GM13977 (cell line): ENCODE data around the gene CHRND.
A peak's percentile ranks its signal among the peaks of the same experiment; 100 is the strongest.

Experiments used
- DNase-seq: peaks from one replicate; pipeline ENCODE4 v3.0.0; 2012; ENCODE audit warnings: low spot score
- in situ Hi-C: fragments of 300-500 bp; cut with MboI; formaldehyde crosslinking; loops from one replicate; pipeline ENCODE4 v1.12.0; 2022; ENCODE audit warnings: low sequenced_read_pairs, low pct_unique_long_range_greater_than_20kb, mixed read lengths, inconsistent platforms; ENCODE audit not compliant: unreplicated experiment
- TF ChIP-seq, protein P1 (sequence below): IDR thresholded peaks from 2 replicates; pipeline ENCODE4 v1.5.1; 2012; ENCODE audit warnings: mild to moderate bottlenecking, control low read depth; ENCODE audit not compliant: insufficient read depth; ENCODE audit errors: extremely low read depth, missing control alignments

Gene CHRND

DNA sequence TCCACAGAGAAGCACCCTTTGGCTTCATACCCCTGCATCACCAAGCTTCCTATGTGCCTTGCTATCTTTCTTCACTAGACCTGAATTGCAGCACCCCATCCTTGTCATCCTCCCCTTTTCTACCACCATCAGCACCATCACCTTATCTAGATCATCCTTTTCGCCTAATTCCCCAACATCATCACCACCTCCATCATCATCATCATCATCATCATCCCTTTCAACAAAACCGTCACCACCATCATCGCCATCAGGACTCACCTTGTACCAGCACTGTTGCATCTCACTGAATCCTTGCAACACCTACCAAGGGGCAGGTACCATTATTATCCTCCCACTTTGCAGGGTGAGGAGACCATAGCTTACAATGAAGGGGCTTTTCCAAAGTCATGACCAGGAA is 27.5 kb upstream of the CHRND start:
- in situ Hi-C loops, result no loop called here
- TF ChIP-seq, protein P1, sequence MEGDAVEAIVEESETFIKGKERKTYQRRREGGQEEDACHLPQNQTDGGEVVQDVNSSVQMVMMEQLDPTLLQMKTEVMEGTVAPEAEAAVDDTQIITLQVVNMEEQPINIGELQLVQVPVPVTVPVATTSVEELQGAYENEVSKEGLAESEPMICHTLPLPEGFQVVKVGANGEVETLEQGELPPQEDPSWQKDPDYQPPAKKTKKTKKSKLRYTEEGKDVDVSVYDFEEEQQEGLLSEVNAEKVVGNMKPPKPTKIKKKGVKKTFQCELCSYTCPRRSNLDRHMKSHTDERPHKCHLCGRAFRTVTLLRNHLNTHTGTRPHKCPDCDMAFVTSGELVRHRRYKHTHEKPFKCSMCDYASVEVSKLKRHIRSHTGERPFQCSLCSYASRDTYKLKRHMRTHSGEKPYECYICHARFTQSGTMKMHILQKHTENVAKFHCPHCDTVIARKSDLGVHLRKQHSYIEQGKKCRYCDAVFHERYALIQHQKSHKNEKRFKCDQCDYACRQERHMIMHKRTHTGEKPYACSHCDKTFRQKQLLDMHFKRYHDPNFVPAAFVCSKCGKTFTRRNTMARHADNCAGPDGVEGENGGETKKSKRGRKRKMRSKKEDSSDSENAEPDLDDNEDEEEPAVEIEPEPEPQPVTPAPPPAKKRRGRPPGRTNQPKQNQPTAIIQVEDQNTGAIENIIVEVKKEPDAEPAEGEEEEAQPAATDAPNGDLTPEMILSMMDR, result no peak
- no peak for DNase-seq

DNA sequence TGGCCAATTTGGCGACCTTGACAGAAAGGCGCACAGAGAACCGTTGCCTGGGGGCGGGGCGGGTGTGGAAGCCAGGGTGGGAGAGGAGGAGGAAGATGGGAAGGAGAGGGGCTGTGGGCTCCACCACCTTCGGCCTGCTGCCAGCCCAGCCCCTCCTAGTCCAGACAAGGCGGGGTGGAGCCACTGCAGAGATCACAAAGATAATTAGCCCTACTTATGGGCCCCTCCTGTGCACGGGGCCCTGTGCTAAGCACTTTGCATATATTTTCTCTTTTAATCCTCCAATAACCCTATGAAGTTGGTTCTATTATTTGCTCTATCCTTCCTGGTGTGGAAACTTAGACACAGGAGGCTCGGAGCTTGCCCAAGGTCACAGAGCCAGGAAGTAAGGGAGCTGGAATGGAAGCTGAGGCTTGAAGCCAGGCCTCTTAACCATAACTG is 24.6 kb upstream of the CHRND start:
- no peak for DNase-seq
- in situ Hi-C loops, result no loop called here
- TF ChIP-seq, protein P1, result no peak

DNA sequence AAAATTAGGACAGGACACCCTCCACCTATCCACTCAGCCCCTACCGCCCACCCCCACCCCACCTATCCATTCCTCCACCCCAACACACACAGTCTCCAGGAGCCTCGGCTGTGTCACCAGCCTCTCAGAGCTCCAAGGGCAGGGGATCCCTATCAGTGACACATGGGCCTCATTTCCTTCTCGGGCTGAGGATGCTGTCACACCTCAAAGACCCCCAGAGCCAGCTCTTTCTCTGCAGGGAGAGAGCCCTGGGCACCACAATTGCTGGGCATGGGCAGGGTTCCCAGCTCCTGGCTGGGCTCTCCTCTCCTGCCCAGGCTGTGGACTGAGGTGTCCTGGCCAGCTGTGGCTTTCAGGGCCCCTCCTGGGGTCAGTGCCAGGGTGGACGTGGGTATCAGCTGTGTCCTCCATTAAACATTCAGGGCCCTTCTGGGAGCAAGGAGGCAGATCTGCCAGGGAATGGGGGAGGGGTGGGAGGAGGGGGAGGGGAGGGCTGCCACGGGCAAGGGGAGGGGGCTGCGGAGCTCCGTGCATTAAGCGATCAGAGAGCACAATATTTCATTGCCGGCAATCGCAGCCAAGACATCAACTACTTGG is 24.1 kb upstream of the CHRND start:
- in situ Hi-C loops, result no loop called here
- TF ChIP-seq, protein P1, result no peak
- DNase-seq, result no peak

DNA sequence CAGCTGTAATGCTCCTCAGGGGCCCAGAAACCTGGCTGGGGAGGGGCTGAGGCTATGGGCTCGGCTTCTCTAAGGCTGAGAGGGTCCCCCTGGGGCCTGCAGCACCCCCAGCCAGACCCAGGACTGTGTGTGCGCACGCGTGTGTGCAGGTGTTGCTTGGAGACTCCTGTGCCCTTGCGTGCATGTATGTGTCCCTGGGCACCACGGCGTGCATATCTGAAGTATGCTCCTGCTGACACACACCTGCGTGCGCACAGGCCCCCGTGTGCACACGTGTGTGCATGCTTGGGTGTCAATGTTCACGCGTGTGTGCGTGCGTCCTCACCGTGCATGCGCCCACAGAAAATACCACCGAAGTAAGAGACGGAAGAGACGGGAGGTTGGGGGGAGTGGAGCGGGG is 23.4 kb upstream of the CHRND start:
- TF ChIP-seq, protein P1, result no peak
- no peak for DNase-seq
- in situ Hi-C loops, result no loop called here

DNA sequence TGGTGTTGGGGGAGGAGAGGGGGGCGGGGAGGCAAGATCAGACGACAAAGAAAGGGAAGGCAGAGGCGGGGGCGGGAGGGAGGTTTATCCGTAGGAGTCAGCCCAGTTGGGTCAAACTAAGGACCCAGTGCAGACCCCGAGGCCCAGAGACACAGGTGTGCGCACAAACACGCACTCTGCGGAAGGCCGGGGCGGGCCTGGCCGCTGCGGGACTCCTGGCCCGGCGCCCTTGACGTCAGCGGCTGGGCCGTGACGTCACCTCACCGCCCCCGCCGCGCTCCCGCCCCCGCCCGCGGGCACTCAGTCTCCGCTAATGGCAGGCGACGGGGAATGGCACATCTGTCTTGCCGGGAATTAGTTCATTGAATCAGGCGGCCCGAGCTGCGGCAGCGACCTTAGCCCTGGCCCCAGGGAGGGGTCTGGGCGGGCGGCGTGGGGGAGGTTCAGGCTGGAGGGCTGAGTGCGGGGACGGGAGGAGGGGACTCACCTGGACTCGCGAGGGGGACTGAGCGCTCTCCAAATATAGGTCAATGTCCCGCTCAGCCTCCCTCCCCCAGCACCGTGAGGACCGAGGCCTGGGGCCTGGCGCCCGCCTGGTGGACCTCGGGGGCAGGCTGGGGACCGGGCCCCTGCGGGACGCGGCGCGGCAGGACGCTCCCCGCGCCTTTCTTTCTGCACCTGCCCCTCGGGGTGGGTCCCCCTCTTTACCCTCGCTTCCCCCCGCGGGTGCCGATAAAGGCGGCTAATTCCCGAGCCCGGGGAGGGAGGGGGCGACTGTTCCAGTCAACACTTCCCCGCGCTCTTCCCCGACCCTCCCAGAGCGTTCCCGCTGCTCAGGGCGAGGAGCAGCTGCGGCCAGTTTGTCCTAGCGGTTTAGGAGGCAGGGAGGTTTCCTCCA is 22.8 kb upstream of the CHRND start:
- in situ Hi-C loops, result no loop called here
- DNase-seq, result peak; percentile 54
- TF ChIP-seq, protein P1, result no peak

DNA sequence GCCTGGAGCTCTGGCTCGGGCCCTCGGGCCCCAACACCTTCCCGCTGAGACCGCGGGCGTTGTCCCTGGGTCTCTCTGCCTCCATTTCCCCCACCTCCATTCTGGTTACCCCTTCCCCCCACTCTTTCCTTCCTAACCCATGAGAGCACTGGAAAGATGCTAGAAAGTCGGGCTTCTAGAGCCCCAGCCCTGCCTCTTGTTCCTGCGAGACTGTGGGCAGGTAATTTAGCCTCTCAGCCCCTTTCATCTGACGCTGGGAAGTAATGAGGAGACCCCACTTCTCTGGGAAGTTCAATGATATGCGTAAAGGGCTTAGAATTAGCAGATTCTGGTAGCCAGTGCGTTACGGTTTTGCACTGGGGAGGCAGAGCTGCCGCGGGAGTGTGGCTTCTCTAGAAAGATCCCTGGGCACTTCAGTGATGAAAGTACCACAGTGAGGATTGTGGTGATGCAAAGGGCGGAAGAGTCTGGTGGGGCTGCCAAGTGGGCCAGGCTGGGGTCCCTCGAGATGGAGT is 22.1 kb upstream of the CHRND start:
- in situ Hi-C loops, result no loop called here
- TF ChIP-seq, protein P1, result no peak
- DNase-seq, result no peak
